A549 (cell line): Measurements from ENCODE around the gene ZNF428. TPM values are rescaled to one million over a fixed set of nuclear protein-coding genes. Genes with fewer than 3 reads are reported as not detected.
"Not testable (repeated sequence)": the region's sequence is repeated elsewhere in the genome, so short reads cannot be mapped to it uniquely, and the experiment has no call there.

Source experiments
- ATAC-seq, 2 experiments: fragments of 200-7000 bp in 1 of 2; fragments of >200 bp in 1 of 2; cut with Nextera tagmentation in 1 of 2; cut with Tn5 transposase in 1 of 2; 3 replicates each; pipeline versions ENCODE4 v1.8.0 to v1.9.1; 2018 to 2020; ENCODE audit warnings: mild to moderate bottlenecking in 1 of 2, moderate library complexity in 1 of 2
- CTCF ChIA-PET: fragments of 300-600 bp; sonication (Branson Sonifier 250); formaldehyde crosslinking; extraction: SDS; loops from one replicate; lab custom pipeline; 2021; ENCODE audit warnings: antibody characterized with exemption, inconsistent platforms; lab: Yijun Ruan, JAX
- POLR2A ChIA-PET: fragments of 350-600 bp; formaldehyde crosslinking; extraction: SDS; loops from one replicate; lab custom pipeline; 2021; ENCODE audit warnings: antibody characterized with exemption, inconsistent platforms; lab: Yijun Ruan, JAX
- DNase-seq, 2 experiments: peaks; one replicate each; pipeline versions ENCODE4 v3.0.0 to v3.0.0-alpha.2; 2011 to 2016; ENCODE audit warnings: low read depth in 1 of 2, low spot score in 1 of 2
- FAIRE-seq: peaks from 2 replicates; lab custom pipeline; 2011; peaks lifted over from hg19 to GRCh38; lab: Jason Lieb, UNC
- H3K27ac ChIP-seq, 2 experiments: fragments of >200 bp; sonication (Bioruptor Twin); formaldehyde crosslinking; 3 replicates each; pipeline ENCODE4 v1.5.1; 2016 to 2017
- H3K4me1 ChIP-seq: fragments of >200 bp; sonication (Bioruptor Twin); formaldehyde crosslinking; 3 replicates; pipeline ENCODE4 v1.6.1; 2016
- H3K4me2 ChIP-seq: fragments of >200 bp; sonication (Bioruptor Twin); formaldehyde crosslinking; 3 replicates; pipeline ENCODE4 v1.6.1; 2016
- H3K4me3 ChIP-seq: fragments of >200 bp; sonication (Bioruptor Twin); formaldehyde crosslinking; 3 replicates; pipeline ENCODE4 v1.5.1; 2016
- H3K9me3 ChIP-seq: fragments of >200 bp; sonication (Bioruptor Twin); formaldehyde crosslinking; 3 replicates; pipeline ENCODE4 v1.6.1; 2016
- EP300 ChIP-seq, 2 experiments: fragments of >200 bp; sonication (Bioruptor Twin); formaldehyde crosslinking; IDR thresholded peaks; 2 replicates in 1 of 2; 3 replicates in 1 of 2; pipeline ENCODE4 v1.6.1; 2016 to 2017
- FOSB ChIP-seq: fragments of 250-450 bp; sonication (Bioruptor Pico); IDR thresholded peaks from 2 replicates; pipeline ENCODE4 v1.5.0; 2020; ENCODE audit warnings: mild to moderate bottlenecking, moderate library complexity
- FOXS1 ChIP-seq: fragments of 250-450 bp; sonication (Bioruptor Pico); IDR thresholded peaks from 2 replicates; pipeline ENCODE4 v1.5.0; 2020; ENCODE audit warnings: mild to moderate bottlenecking, moderate library complexity
- JUN ChIP-seq, 2 experiments: fragments of >200 bp; sonication (Bioruptor Twin); formaldehyde crosslinking; IDR thresholded peaks; 2 replicates in 1 of 2; 3 replicates in 1 of 2; pipeline ENCODE4 v1.6.1; 2016 to 2017
- JUNB ChIP-seq: fragments of >200 bp; sonication (Bioruptor Twin); formaldehyde crosslinking; IDR thresholded peaks from 2 replicates; pipeline ENCODE4 v1.6.1; 2016
- KDM5A ChIP-seq: fragments of 200-600 bp; sonication (generic); IDR thresholded peaks from 2 replicates; pipeline ENCODE4 v1.6.1; 2016; ENCODE audit warnings: antibody characterized with exemption, mild to moderate bottlenecking
- NFE2L2 ChIP-seq: fragments of 150-350 bp; conservative IDR thresholded peaks from 2 replicates; pipeline ENCODE4 v1.6.1; 2014; ENCODE audit warnings: low read length
- NPAS2 ChIP-seq: fragments of 250-450 bp; sonication (Bioruptor Pico); IDR thresholded peaks from 2 replicates; pipeline ENCODE4 v1.8.0; 2022; ENCODE audit warnings: mild to moderate bottlenecking, moderate library complexity, borderline replicate concordance
- PBX3 ChIP-seq: IDR thresholded peaks from 2 replicates; pipeline ENCODE4 v1.6.1; 2012
- PHF8 ChIP-seq: fragments of 200-600 bp; sonication (generic); IDR thresholded peaks from 2 replicates; pipeline ENCODE4 v1.6.1; 2016; ENCODE audit warnings: low read depth, mild to moderate bottlenecking, antibody characterized with exemption, moderate library complexity, borderline replicate concordance
- SMC3 ChIP-seq: fragments of >200 bp; sonication (Bioruptor Twin); formaldehyde crosslinking; IDR thresholded peaks from 3 replicates; pipeline ENCODE4 v1.6.1; 2018; ENCODE audit warnings: inconsistent platforms
- TP53 ChIP-seq: fragments of 250-450 bp; sonication (Bioruptor Pico); IDR thresholded peaks from 2 replicates; pipeline ENCODE4 v1.5.0; 2021; ENCODE audit warnings: mild to moderate bottlenecking, moderate library complexity
- USF2 ChIP-seq: fragments of 450-650 bp; IDR thresholded peaks from 2 replicates; pipeline ENCODE4 v1.6.1; 2014; ENCODE audit warnings: antibody characterized with exemption
- WGBS: methylation state at CpG from one replicate; pipeline ENCODE4 v1.1.6; 2017; ENCODE audit errors: missing lambda C conversion rate; 5-methylcytosine and 5-hydroxymethylcytosine counted together
- polyA plus RNA-seq, 4 experiments: library from polyadenylated mRNA; depleted of rRNA in 3 of 4; stranded (reverse); fragments of >200 nt; fragmentation: RNase III in 1 of 4; extraction: RNeasy Plus Mini Kit Qiagen cat#74134 plus additional on column Dnase treatment in 1 of 4; gene quantifications; 2 replicates in 3 of 4; 3 replicates in 1 of 4; pipeline ENCODE4 v1.2.3, GENCODE V29; 2011 to 2017
- TF ChIP-seq, protein P1 (sequence below): fragments of 250-450 bp; sonication (Bioruptor Pico); IDR thresholded peaks from 2 replicates; pipeline ENCODE4 v1.5.0; 2020; ENCODE audit warnings: low read depth, mild to moderate bottlenecking, moderate library complexity
- TF ChIP-seq, protein P2 (sequence below): fragments of 150-350 bp; IDR thresholded peaks from 2 replicates; pipeline ENCODE4 v1.6.1; 2014; ENCODE audit warnings: low read depth, mild to moderate bottlenecking, low read length

Gene ZNF428
- polyA plus RNA-seq, 2 of the 4 experiments (the other 2 are of a cell fraction) = 22.9 to 52.4 TPM

DNA sequence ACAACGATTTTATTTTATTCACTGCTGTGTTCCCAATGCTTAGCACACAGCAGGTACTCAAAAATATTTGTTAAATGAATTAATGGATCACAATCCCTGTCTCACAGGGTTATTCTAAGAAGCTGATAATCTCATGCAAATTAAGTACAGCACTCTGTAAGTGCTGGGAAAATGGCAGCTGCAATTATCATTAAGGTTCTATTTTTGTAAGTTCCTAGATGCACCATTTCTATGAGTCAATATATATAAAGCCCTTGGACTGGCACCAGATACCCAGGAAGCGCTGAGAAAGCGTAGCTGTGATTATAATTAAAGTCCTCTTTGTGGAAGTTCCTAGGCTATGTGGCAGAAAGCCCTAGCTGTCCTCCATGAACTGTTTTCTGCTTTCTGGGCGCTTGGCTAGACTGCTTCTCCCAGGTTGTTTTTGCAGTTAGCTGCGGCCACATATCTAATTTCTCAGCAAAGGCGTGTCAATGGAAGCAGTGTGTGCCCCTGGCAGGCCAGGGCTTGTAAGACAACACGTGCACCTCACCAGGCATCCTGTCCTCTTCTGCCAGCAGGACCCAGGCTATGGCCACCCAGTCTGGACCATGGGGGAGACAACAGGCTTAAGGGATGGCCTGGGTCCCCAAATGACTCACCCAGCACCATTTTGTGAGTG, 12.7 kb downstream of the ZNF428 start:
- Histone ChIP-seq H3K4me2 (no peak overlapping the region), H3K4me3 (no peak overlapping the region), H3K9me3 (no peaks in the 10 kb centered on the region), H3K4me1 (peaks cover 6% of the 10 kb centered on the region; the same call in 2 of the 3 replicates), H3K27ac (no peak overlapping the region)
- WGBS = 87% methylated on average over 7 of the region's 7 CpGs
- no peak for DNase-seq
- POLR2A ChIA-PET = interaction anchor here (0.8 to 1.2 kb wide), 2 partner anchors 32 to 148 kb away, joined by 3 read pairs; partner anchors contain the start of genes PINLYP, SMG9 and XRCC1
- TF ChIP-seq JUNB (no peak), PBX3 (no peak), EP300 (IDR thresholded peaks at IDR 0.05) (no peak), KDM5A (no peak), PHF8 (no peak), USF2 (no peak), NFE2L2 (no peak), FOXS1 (CRISPR knock-in tag) (no peak)
- TF ChIP-seq, protein P1, sequence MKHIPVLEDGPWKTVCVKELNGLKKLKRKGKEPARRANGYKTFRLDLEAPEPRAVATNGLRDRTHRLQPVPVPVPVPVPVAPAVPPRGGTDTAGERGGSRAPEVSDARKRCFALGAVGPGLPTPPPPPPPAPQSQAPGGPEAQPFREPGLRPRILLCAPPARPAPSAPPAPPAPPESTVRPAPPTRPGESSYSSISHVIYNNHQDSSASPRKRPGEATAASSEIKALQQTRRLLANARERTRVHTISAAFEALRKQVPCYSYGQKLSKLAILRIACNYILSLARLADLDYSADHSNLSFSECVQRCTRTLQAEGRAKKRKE = no peak
- TF ChIP-seq, protein P2, sequence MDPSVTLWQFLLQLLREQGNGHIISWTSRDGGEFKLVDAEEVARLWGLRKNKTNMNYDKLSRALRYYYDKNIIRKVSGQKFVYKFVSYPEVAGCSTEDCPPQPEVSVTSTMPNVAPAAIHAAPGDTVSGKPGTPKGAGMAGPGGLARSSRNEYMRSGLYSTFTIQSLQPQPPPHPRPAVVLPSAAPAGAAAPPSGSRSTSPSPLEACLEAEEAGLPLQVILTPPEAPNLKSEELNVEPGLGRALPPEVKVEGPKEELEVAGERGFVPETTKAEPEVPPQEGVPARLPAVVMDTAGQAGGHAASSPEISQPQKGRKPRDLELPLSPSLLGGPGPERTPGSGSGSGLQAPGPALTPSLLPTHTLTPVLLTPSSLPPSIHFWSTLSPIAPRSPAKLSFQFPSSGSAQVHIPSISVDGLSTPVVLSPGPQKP = no peak
- ATAC-seq = no peak
- CTCF ChIA-PET = interaction anchor here (0.6 to 3.7 kb wide), 6 partner anchors 10 to 784 kb away, joined by 3 to 15 read pairs (median 5); partner anchors contain the start of genes IRGQ, PLAUR and ZNF576
- FAIRE-seq = no peak

- no peaks in the 10 kb centered on the region for H3K9me3 ChIP-seq
- no peak overlapping the region for H3K27ac ChIP-seq
- peaks cover 6% of the 10 kb centered on the region; the same call in 2 of the 3 replicates for H3K4me1 ChIP-seq
- POLR2A ChIA-PET = interaction anchor here (1.2 kb wide), 1 partner anchor 149 kb away, joined by 3 read pairs; the partner anchor contains the start of gene SMG9
- FAIRE-seq (no peak), ATAC-seq (no peak), DNase-seq (no peak)
- CTCF ChIA-PET = interaction anchor here (0.6 to 3.7 kb wide), 8 partner anchors 9 to 784 kb away, joined by 3 to 15 read pairs (median 4); partner anchors contain the start of genes IRGQ, PLAUR and ZNF576
- no peak overlapping the region for H3K4me3 ChIP-seq
- TF ChIP-seq TP53 (CRISPR knock-in tag) (no peak), NPAS2 (CRISPR knock-in tag) (no peak), JUN (IDR thresholded peaks at IDR 0.05) (no peak), FOSB (CRISPR knock-in tag) (no peak), JUNB (no peak), SMC3 (no peak)
- H3K4me2 ChIP-seq = no peak overlapping the region
- 80% methylated on average over 7 of the region's 7 CpGs for WGBS
These were observed 13.4 kb downstream of the ZNF428 start for GRCh38 chr19:43605875-43606568.

DNA sequence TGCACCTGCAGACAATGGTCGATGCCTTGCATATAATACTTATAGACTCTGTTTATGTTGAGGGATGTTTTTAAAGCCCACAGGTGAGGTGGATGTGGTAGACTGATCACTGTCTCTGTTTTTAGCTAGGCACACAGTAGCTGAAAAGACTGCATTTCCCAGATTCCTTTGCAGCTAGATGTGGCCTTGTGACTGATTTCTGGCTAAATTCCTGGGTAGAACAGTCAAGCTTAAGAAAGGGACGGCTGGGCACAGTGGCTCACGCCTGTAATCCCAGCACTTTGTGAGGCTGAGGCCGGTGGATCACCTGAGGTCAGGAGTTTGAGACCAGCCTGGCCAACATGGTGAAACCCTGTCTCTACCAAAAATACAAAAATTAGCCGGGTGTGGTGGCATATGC, 19.1 kb downstream of the ZNF428 start:
- POLR2A ChIA-PET, H3K9me3 ChIP-seq, H3K4me1 ChIP-seq, H3K27ac ChIP-seq, H3K4me2 ChIP-seq, DNase-seq, ATAC-seq, H3K4me3 ChIP-seq, FAIRE-seq: not testable (repeated sequence)
- CTCF ChIA-PET = interaction anchor here (0.6 to 2.0 kb wide), 6 partner anchors 8 to 145 kb away, joined by 3 to 9 read pairs (median 4); no protein-coding TSS in a partner anchor
- 94% methylated on average over 5 of the region's 5 CpGs for WGBS
